Kidney (tissue), 14 donors: ENCODE measurements around the gene ACOT13. TPM values are rescaled to one million over a fixed set of nuclear protein-coding genes. Genes with fewer than 3 reads are reported as not detected.

Experiments used
- DNase-seq, 5 donors: peaks; one replicate each; pipeline ENCODE4 v3.0.0-alpha.2; 2013 to 2020
- FAIRE-seq: peaks from 2 replicates; lab custom pipeline; 2012; peaks lifted over from hg19 to GRCh38; lab: Jason Lieb, UNC
- H3K27ac ChIP-seq, 2 donors: one replicate each; pipeline ENCODE4 v1.7.0; 2013; ENCODE audit warnings: low read depth in 2 of 2, low read length in 2 of 2, inconsistent platforms in 1 of 2
- H3K27me3 ChIP-seq: one replicate; pipeline ENCODE4 v1.7.1; 2013; ENCODE audit warnings: low read length, inconsistent platforms; ENCODE audit not compliant: control insufficient read depth, insufficient read depth
- H3K36me3 ChIP-seq, 3 donors: one replicate each; pipeline versions ENCODE4 v1.7.0 to v1.7.1; 2013; ENCODE audit warnings: low read length in 3 of 3, control low read depth in 1 of 3, inconsistent platforms in 1 of 3; ENCODE audit not compliant: insufficient read depth in 3 of 3, control insufficient read depth in 2 of 3
- H3K4me1 ChIP-seq, 3 donors: one replicate each; pipeline versions ENCODE4 v1.7.0 to v1.7.1; 2013; ENCODE audit warnings: low read length in 3 of 3, inconsistent platforms in 1 of 3, low read depth in 1 of 3; ENCODE audit not compliant: control insufficient read depth in 2 of 3, insufficient read depth in 2 of 3
- H3K4me3 ChIP-seq, 3 donors: one replicate each; pipeline versions ENCODE4 v1.7.0 to v1.8.1; 2013; ENCODE audit warnings: low read length in 3 of 3, control low read depth in 1 of 3, inconsistent platforms in 1 of 3
- H3K9ac ChIP-seq, 3 donors: one replicate each; pipeline versions ENCODE4 v1.7.0 to v1.7.1; 2013; ENCODE audit warnings: low read length in 3 of 3, control low read depth in 1 of 3, inconsistent platforms in 1 of 3
- H3K9me3 ChIP-seq, 3 donors: one replicate each; pipeline versions ENCODE4 v1.7.0 to v1.7.1; 2013; ENCODE audit warnings: low read length in 3 of 3, control low read depth in 1 of 3, inconsistent platforms in 1 of 3; ENCODE audit not compliant: control insufficient read depth in 2 of 3, insufficient read depth in 1 of 3
- intact Hi-C: fragments of 100-400 bp; cut with DNase I; formaldehyde crosslinking; loops from one replicate; pipeline ENCODE4 v1.11.1; 2022
- polyA plus RNA-seq: library from polyadenylated mRNA; stranded (reverse); fragments of 350-450 nt; fragmentation: Illumina TruSeq; extraction: RNeasy Lipid Tissue Mini Kit (QIAGEN cat#74804); gene quantifications from one replicate; pipeline ENCODE4 v1.2.3, GENCODE V29; 2014; ENCODE audit warnings: low read depth, low replicate concordance; ENCODE audit not compliant: insufficient read depth
- total RNA-seq: library from RNA; stranded (reverse); fragmentation: NEBNext Ultra II Directional; extraction: Animal tissue kit (Norgen Biotek cat#: 25700); gene quantifications from one replicate; pipeline ENCODE4 v1.2.1, GENCODE V29; 2021
- TF ChIP-seq, protein P1 (sequence below): IDR thresholded peaks from 3 replicates; pipeline ENCODE4 v1.5.1; 2012; ENCODE audit warnings: mild to moderate bottlenecking, moderate library complexity, borderline replicate concordance; ENCODE audit not compliant: insufficient read depth; ENCODE audit errors: extremely low read depth
- donor health status: control.
- donor health status: control.
- donor health status: control.
- donor health status: control.
- donor health status: control.
- donor health status: DM: yes; HTN: yes; CAD: no.
- donor health status: Normal renal cell carcinoma (clear cell type).

ACOT13 gene
- total and polyA plus RNA-seq, 2 donors from 2014 or later = 15.3 to 109 TPM

DNA sequence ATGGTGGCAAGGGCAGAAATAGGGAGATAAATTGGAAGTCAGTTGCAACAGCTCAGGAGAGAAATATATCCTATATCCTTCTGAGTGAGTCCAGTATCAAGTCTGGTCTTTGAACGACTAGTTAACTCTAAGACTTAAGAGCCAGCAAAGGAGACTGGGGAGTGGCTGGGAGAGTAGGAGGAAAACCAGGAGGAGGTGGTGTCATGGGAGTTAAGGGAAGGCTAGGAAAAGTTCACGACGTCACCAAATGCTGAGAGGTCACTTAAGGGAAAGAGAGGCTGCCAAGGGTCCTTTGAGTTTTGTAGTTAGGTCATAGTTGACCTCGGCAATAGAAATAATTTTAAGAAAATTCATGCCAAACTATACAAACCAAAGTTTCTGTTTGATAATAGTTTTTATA is 25.1 kb downstream of the ACOT13 start:
- FAIRE-seq (no peak), DNase-seq (no peak)
- H3K4me3 ChIP-seq = no peak overlapping the region
- no peak overlapping the region for H3K27ac ChIP-seq
- H3K36me3 ChIP-seq = no peaks in the 10 kb centered on the region
- intact Hi-C loops = loop anchor here (10.0 kb wide), 1 partner anchor 107 kb away; no protein-coding TSS in a partner anchor
- no peaks in the 10 kb centered on the region for H3K9me3 ChIP-seq
- TF ChIP-seq, protein P1, sequence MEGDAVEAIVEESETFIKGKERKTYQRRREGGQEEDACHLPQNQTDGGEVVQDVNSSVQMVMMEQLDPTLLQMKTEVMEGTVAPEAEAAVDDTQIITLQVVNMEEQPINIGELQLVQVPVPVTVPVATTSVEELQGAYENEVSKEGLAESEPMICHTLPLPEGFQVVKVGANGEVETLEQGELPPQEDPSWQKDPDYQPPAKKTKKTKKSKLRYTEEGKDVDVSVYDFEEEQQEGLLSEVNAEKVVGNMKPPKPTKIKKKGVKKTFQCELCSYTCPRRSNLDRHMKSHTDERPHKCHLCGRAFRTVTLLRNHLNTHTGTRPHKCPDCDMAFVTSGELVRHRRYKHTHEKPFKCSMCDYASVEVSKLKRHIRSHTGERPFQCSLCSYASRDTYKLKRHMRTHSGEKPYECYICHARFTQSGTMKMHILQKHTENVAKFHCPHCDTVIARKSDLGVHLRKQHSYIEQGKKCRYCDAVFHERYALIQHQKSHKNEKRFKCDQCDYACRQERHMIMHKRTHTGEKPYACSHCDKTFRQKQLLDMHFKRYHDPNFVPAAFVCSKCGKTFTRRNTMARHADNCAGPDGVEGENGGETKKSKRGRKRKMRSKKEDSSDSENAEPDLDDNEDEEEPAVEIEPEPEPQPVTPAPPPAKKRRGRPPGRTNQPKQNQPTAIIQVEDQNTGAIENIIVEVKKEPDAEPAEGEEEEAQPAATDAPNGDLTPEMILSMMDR = no peak
- no peak overlapping the region for H3K9ac ChIP-seq
- no peaks in the 10 kb centered on the region for H3K4me1 ChIP-seq
- H3K27me3 ChIP-seq = no peaks in the 10 kb centered on the region

DNA sequence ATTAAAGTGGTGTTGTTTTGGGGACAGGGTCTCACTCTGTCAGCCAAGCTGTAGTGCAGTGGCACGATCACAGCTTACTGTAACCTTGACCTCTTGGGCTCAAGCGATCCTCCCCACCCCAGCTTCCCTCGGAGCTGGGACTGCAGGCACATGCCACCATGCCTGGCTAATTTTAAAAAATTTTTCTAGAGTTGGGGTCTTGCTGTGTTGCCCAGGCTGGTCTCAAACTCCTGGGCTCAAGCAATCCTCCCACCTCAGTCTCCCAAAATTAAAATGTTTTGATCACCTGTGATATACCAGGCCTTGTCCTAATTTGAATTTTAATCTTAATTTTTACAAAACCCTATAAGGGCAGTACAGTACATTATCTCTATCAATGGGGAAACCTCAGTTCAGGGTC is 25.5 kb downstream of the ACOT13 start:
- no peaks in the 10 kb centered on the region for H3K4me1 ChIP-seq
- TF ChIP-seq, protein P1 = no peak
- H3K27me3 ChIP-seq = no peaks in the 10 kb centered on the region
- intact Hi-C loops = loop anchor here (10.0 kb wide), 1 partner anchor 108 kb away; no protein-coding TSS in a partner anchor
- no peaks in the 10 kb centered on the region for H3K36me3 ChIP-seq
- no peak overlapping the region for H3K4me3 ChIP-seq
- no peak overlapping the region for H3K9ac ChIP-seq
- DNase-seq (no peak), FAIRE-seq (no peak)
- H3K9me3 ChIP-seq = no peaks in the 10 kb centered on the region
- H3K27ac ChIP-seq = no peak overlapping the region

DNA sequence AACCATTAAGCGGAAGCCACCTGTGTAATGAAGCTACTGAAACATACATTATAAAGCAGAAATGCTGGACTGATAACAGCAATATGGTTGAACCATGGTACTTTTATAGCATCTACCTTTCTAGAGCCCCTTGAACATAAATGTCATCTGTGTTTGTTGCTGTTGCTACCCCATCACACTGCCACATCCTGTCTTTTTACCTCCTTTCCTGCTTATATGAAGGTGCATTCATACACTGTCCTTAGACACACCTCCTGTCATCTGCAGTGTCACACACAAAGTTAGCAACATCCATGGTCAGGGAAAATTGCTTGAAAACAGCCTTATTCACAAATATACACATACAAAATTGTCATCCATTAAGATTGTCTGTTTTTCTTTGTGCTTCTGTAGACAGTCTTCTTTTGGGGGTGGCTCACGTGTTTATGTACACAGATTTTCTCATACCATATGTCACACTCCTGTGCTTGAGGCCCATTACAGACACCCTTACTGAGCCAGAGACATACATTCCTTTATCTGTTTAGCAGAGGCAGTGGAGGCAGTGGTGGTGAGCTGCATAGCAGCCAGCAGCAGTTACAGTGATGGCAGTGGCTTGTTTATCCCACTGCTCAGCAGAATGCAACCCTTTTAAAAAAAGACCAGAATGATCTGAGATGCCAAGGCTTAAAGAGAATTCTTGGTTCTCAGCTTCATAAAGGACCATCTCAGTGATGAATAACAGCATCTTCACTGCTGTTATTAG is 26.1 kb downstream of the ACOT13 start:
- Histone ChIP-seq H3K36me3 (no peaks in the 10 kb centered on the region), H3K4me1 (no peaks in the 10 kb centered on the region), H3K9me3 (no peaks in the 10 kb centered on the region), H3K9ac (no peak overlapping the region), H3K27me3 (no peaks in the 10 kb centered on the region), H3K27ac (no peak overlapping the region), H3K4me3 (no peak overlapping the region)
- no peak for FAIRE-seq
- DNase-seq = no peak
- TF ChIP-seq, protein P1 = no peak
- intact Hi-C loops = loop anchor here (10.0 kb wide), 1 partner anchor 108 kb away; no protein-coding TSS in a partner anchor
